GM06990 (cell line): ENCODE measurements around the gene TFAP2A.

ENCODE experiments used
- DNase-seq: peaks from one replicate; pipeline ENCODE4 v3.0.0-alpha.2; 2011; ENCODE audit not compliant: insufficient read length; ENCODE audit errors: extremely low read depth
- H3K27me3 ChIP-seq: replicated peaks from 2 replicates; pipeline ENCODE4 v1.6.0; 2011; ENCODE audit warnings: low read length; ENCODE audit not compliant: control insufficient read depth, insufficient read depth
- H3K36me3 ChIP-seq: 2 replicates; pipeline ENCODE4 v1.5.1; 2011; ENCODE audit warnings: low read length; ENCODE audit not compliant: control insufficient read depth, insufficient read depth
- H3K4me3 ChIP-seq: replicated peaks from 2 replicates; pipeline ENCODE4 v1.5.1; 2011; ENCODE audit warnings: low read depth, mild to moderate bottlenecking, control low read depth, low read length
- CTCF ChIP-seq: IDR thresholded peaks from 2 replicates; pipeline ENCODE4 v1.5.1; 2011; ENCODE audit warnings: low read length, control low read depth, mild to moderate bottlenecking, inconsistent platforms; ENCODE audit not compliant: insufficient read depth, poor library complexity, severe bottlenecking

Gene TFAP2A

GRCh38 chr6:10404799-10405512, 9.9 kb downstream of the TFAP2A start:
- no peaks in the 10 kb centered on the region for H3K27me3 ChIP-seq
- H3K36me3 ChIP-seq, result no peaks in the 10 kb centered on the region
- no peak for DNase-seq
- H3K4me3 ChIP-seq, result peak overlapping the region; percentile 77
- TF ChIP-seq CTCF, result no peak

GRCh38 chr6:10404107-10404798, 10.6 kb downstream of the TFAP2A start:
- Histone ChIP-seq H3K36me3 (no peaks in the 10 kb centered on the region), H3K27me3 (no peaks in the 10 kb centered on the region), H3K4me3 (peak overlapping the region; percentile 77)
- peak; percentile 49 for TF ChIP-seq CTCF
- DNase-seq, result peak; percentile 98

GRCh38 chr6:10403385-10404106, 11.3 kb downstream of the TFAP2A start:
- Histone ChIP-seq H3K27me3 (no peaks in the 10 kb centered on the region; the same call in 1 of the 2 replicates), H3K4me3 (peak overlapping the region; percentile 69), H3K36me3 (no peaks in the 10 kb centered on the region)
- DNase-seq, result no peak
- no peak for TF ChIP-seq CTCF

DNA sequence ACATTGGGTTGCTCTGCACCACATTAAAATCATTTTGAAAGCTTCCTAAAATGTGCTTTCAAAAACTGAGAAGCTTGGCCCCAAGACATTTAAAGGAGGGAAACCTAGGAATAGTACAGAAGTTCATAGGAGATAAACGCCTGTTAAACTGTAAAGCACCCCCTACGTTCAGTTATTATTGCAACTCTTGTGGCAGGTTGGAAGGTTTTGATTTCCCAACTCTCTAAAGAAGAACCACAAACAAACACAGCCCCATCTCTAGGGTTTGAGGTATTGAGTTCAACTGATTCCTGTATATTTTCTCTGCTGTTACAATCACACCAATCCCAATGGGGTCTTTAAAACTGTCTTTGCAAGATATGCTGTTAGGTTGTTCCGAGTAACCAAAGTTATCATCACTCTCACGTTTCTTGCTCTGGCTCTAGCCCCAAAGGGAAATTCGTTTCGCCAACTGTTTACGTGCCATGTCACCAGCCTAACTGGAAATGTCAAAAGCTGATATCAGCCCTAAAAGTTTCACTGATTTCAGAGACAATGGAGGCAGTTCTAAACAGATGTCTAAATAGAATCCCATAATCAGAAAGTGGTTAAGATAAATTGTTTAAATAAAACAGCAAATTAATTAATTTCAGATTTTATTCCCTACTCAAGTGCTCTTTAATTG, 12.1 kb downstream of the TFAP2A start:
- Histone ChIP-seq H3K4me3 (no peak overlapping the region), H3K27me3 (no peaks in the 10 kb centered on the region; the same call in 1 of the 2 replicates), H3K36me3 (no peaks in the 10 kb centered on the region)
- no peak for TF ChIP-seq CTCF
- DNase-seq, result no peak

- H3K36me3 ChIP-seq, result no peaks in the 10 kb centered on the region
- H3K4me3 ChIP-seq, result no peak overlapping the region
- no peak for TF ChIP-seq CTCF
- no peaks in the 10 kb centered on the region; the same call in 1 of the 2 replicates for H3K27me3 ChIP-seq
- no peak for DNase-seq
Measured at GRCh38 chr6:10401632-10402223, 13.1 kb downstream of the TFAP2A start.
